Keratinocyte (primary cell): ENCODE measurements around the gene PDZD2. TPM values are rescaled to one million over a fixed set of nuclear protein-coding genes. Genes with fewer than 3 reads are reported as not detected.
"Not testable (repeated sequence)": the region's sequence is repeated elsewhere in the genome, so short reads cannot be mapped to it uniquely, and the experiment has no call there.

Experiments used
- DNase-seq: peaks from one replicate; pipeline ENCODE4 v3.0.0-alpha.2; 2011; ENCODE audit warnings: low read depth, missing footprints, low spot score
- FAIRE-seq: peaks from 2 replicates; lab custom pipeline; 2011; peaks lifted over from hg19 to GRCh38; lab: Jason Lieb, UNC
- H2AFZ ChIP-seq: 2 replicates; pipeline ENCODE4 v1.6.0; 2012; ENCODE audit warnings: low read length, control low read depth, inconsistent platforms; ENCODE audit not compliant: control insufficient read depth
- H3K27ac ChIP-seq: 2 replicates; pipeline ENCODE4 v1.5.1; 2011; ENCODE audit warnings: low read length; ENCODE audit not compliant: control insufficient read depth, insufficient read depth
- H3K27me3 ChIP-seq: 3 replicates; pipeline ENCODE4 v1.6.0; 2011; ENCODE audit warnings: low read length; ENCODE audit not compliant: control insufficient read depth, insufficient read depth; ENCODE audit errors: extremely low read depth
- H3K36me3 ChIP-seq, 2 experiments: 2 replicates in 1 of 2; 3 replicates in 1 of 2; pipeline ENCODE4 v1.5.1; 2011; ENCODE audit warnings: low read length in 2 of 2, mild to moderate bottlenecking in 1 of 2; ENCODE audit not compliant: control insufficient read depth in 2 of 2, insufficient read depth in 2 of 2; ENCODE audit errors: extremely low read depth in 1 of 2
- H3K4me1 ChIP-seq: 3 replicates; pipeline ENCODE4 v1.5.1; 2011; ENCODE audit warnings: low read length; ENCODE audit not compliant: control insufficient read depth, insufficient read depth; ENCODE audit errors: extremely low read depth
- H3K4me2 ChIP-seq: 3 replicates; pipeline ENCODE4 v1.6.0; 2011; ENCODE audit warnings: low read depth, low read length; ENCODE audit not compliant: control insufficient read depth, insufficient read depth; ENCODE audit errors: extremely low read depth
- H3K4me3 ChIP-seq, 3 experiments: fragments of 200-600 bp in 1 of 3; sonication (generic) in 1 of 3; 2 replicates in 2 of 3; 3 replicates in 1 of 3; pipeline ENCODE4 v1.5.1; 2011 to 2016; ENCODE audit warnings: low read length in 3 of 3, mild to moderate bottlenecking in 3 of 3, control low read depth in 2 of 3, inconsistent platforms in 1 of 3, low read depth in 1 of 3, mixed read lengths in 1 of 3, mixed run types in 1 of 3, moderate library complexity in 1 of 3; ENCODE audit not compliant: control insufficient read depth in 2 of 3, insufficient read depth in 2 of 3; ENCODE audit errors: extremely low read depth in 1 of 3
- H3K79me2 ChIP-seq: 2 replicates; pipeline ENCODE4 v1.6.0; 2012; ENCODE audit warnings: low read length; ENCODE audit not compliant: control insufficient read depth, insufficient read depth
- H3K9ac ChIP-seq: 3 replicates; pipeline ENCODE4 v1.6.0; 2011; ENCODE audit warnings: low read length; ENCODE audit not compliant: control insufficient read depth, insufficient read depth; ENCODE audit errors: extremely low read depth
- H3K9me1 ChIP-seq: 3 replicates; pipeline ENCODE4 v1.6.0; 2011; ENCODE audit warnings: low read length; ENCODE audit not compliant: control insufficient read depth, insufficient read depth; ENCODE audit errors: extremely low read depth
- H3K9me3 ChIP-seq: 2 replicates; pipeline ENCODE4 v1.5.1; 2012; ENCODE audit warnings: low read depth, low read length; ENCODE audit not compliant: control insufficient read depth
- H4K20me1 ChIP-seq: 3 replicates; pipeline ENCODE4 v1.6.0; 2011; ENCODE audit warnings: low read length; ENCODE audit not compliant: control insufficient read depth, insufficient read depth; ENCODE audit errors: extremely low read depth
- EZH2 ChIP-seq: IDR thresholded peaks from one replicate; pipeline ENCODE4 v1.6.1; 2012; ENCODE audit warnings: inconsistent platforms, mild to moderate bottlenecking, low read length, moderate library complexity
- dilution Hi-C: fragments of 300-500 bp; cut with MboI; formaldehyde crosslinking; loops from one replicate; pipeline ENCODE4 v1.7.0; 2020; ENCODE audit warnings: low sequenced_read_pairs; ENCODE audit not compliant: extremely low pct_ligation_motif_present
- polyA plus RNA-seq, 5 experiments: library from polyadenylated mRNA; depleted of rRNA in 3 of 5; stranded (reverse) in 3 of 5; stranded (forward) in 1 of 5; unstranded in 1 of 5; fragments of >200 nt; gene quantifications; 1 replicate in 1 of 5; 2 replicates in 3 of 5; 3 replicates in 1 of 5; pipeline versions ENCODE4 v1.2.1 to v1.2.3, GENCODE V29; 2011 to 2012; ENCODE audit warnings: missing spikeins in 2 of 5, low read depth in 1 of 5, low replicate concordance in 1 of 5
- TF ChIP-seq, protein P1 (sequence below), 3 experiments: IDR thresholded peaks in 1 of 3; conservative IDR thresholded peaks in 1 of 3; optimal IDR thresholded peaks in 1 of 3; 2 replicates in 2 of 3; 3 replicates in 1 of 3; pipeline versions ENCODE3 to v1.5.1; 2011; ENCODE audit warnings: low read length in 3 of 3, mild to moderate bottlenecking in 3 of 3, moderate library complexity in 2 of 3, control low read depth in 1 of 3, inconsistent platforms in 1 of 3; ENCODE audit not compliant: insufficient read depth in 2 of 3; ENCODE audit errors: extremely low read depth in 1 of 3

Gene PDZD2
- polyA plus RNA-seq, 1 donor (not counting 4 experiments of a cell fraction or from before 2014, with no cell fraction given) = 7.3 TPM

DNA sequence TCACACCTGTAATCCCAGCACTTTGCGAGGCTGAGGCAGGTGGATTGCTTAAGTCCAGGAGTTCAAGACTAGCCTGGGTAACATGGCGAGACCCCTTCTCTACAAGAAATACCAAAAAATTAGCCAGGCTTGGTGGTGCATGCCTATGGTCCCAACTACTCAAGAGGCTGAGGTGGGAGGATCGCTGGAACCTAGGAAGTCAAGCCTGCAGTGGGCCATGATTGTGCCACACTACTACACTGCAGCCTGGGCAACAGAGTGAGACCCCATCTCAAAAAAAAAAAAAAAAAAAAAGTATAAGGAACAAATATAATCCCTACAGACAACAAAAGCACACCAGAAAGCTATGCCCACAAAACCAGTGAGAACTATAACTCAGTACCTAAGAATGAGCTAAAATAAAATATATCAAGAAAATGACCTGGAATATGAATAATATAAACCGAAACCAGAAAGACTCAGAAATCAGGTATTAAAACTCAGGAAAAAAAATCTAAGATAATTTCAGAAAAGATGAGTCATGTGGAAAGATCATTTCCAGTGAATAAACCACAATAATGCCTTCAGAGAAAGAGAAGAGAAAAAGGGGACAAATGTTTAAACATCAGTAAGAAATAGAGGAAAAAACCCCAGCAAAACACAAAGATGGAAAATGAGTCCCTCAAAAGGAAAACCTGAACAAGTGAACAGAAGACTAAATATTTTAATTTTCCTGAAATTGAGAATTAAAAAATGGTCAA lies 477.8 kb downstream of the PDZD2 start:
- H2AFZ ChIP-seq = no peak overlapping the region
- H3K27me3 ChIP-seq = no peaks in the 10 kb centered on the region
- H3K27ac ChIP-seq = no peak overlapping the region
- H3K4me3 ChIP-seq = no peak overlapping the region
- H4K20me1 ChIP-seq = peaks cover 4% of the 10 kb centered on the region
- H3K4me1 ChIP-seq = no peaks in the 10 kb centered on the region
- no peaks in the 10 kb centered on the region for H3K9me3 ChIP-seq
- dilution Hi-C loops = no loop called here
- peaks cover 8% of the 10 kb centered on the region for H3K79me2 ChIP-seq
- peaks cover 11 to 17% of the 10 kb centered on the region in 2 experiments for H3K36me3 ChIP-seq
- no peak for FAIRE-seq
- H3K4me2 ChIP-seq = no peak overlapping the region
- TF ChIP-seq, protein P1, sequence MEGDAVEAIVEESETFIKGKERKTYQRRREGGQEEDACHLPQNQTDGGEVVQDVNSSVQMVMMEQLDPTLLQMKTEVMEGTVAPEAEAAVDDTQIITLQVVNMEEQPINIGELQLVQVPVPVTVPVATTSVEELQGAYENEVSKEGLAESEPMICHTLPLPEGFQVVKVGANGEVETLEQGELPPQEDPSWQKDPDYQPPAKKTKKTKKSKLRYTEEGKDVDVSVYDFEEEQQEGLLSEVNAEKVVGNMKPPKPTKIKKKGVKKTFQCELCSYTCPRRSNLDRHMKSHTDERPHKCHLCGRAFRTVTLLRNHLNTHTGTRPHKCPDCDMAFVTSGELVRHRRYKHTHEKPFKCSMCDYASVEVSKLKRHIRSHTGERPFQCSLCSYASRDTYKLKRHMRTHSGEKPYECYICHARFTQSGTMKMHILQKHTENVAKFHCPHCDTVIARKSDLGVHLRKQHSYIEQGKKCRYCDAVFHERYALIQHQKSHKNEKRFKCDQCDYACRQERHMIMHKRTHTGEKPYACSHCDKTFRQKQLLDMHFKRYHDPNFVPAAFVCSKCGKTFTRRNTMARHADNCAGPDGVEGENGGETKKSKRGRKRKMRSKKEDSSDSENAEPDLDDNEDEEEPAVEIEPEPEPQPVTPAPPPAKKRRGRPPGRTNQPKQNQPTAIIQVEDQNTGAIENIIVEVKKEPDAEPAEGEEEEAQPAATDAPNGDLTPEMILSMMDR (optimal IDR thresholded peaks at IDR 0.05 in 1 of 3, IDR thresholded peaks at IDR 0.05 in 1 of 3, conservative IDR thresholded peaks at IDR 0.05 in 1 of 3; ENCODE audit: extremely low read depth in 1 of 3, insufficient read depth in 2 of 3, low read length in 3 of 3) = no peak
- no peak for TF ChIP-seq EZH2
- no peaks in the 10 kb centered on the region for H3K9me1 ChIP-seq
- no peak for DNase-seq
- H3K9ac ChIP-seq = no peak overlapping the region

DNA sequence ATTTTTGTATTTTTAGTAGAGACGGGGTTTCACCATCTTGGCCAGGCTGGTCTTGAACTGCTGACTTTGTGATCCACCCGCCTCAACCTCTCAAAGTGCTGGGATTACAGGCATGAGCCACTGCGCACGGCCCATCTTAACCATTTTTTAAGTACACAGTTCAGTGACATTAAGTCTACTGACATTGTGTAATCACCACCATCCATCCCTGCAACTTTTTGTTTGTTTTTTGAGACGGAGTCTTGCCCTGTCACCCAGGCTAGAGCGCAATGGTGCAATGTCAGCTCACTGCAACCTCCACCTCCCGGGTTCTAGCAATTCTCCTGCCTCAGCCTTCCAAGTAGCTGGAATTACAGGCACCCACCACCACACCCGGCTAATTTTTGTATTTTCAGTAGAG lies 480.0 kb downstream of the PDZD2 start:
- H4K20me1 ChIP-seq, H3K9me3 ChIP-seq, FAIRE-seq, H3K4me3 ChIP-seq, H3K79me2 ChIP-seq, H3K27ac ChIP-seq, H3K36me3 ChIP-seq, DNase-seq, H3K27me3 ChIP-seq, H3K4me2 ChIP-seq, H3K9me1 ChIP-seq, H2AFZ ChIP-seq, dilution Hi-C loops, H3K9ac ChIP-seq, H3K4me1 ChIP-seq: not testable (repeated sequence)
